GM18511 (cell line): ENCODE data around the gene PGAP1.
"Not testable (repeated sequence)": the region's sequence is repeated elsewhere in the genome, so short reads cannot be mapped to it uniquely, and the experiment has no call there.

Experiments used
- ATAC-seq: cut with Tn5 transposase; IDR thresholded peaks from one replicate; pipeline ENCODE4 v1.9.1; 2021; ENCODE audit warnings: mild to moderate bottlenecking, moderate library complexity; ENCODE audit not compliant: unreplicated experiment

The PGAP1 gene

GRCh38 chr2:196951973-196952372 is 25.5 kb upstream of the PGAP1 start:
- ATAC-seq, result no peak

- ATAC-seq, result no peak
These were observed 22.6 kb upstream of the PGAP1 start for GRCh38 chr2:196949116-196949515.

- ATAC-seq, result peak; percentile 99
These were observed 18.1 kb upstream of the PGAP1 start for GRCh38 chr2:196944570-196944969.

GRCh38 chr2:196941398-196942078 is 15.0 kb upstream of the PGAP1 start:
- ATAC-seq, result no peak

GRCh38 chr2:196939371-196939770 is 12.9 kb upstream of the PGAP1 start:
- ATAC-seq, result no peak

- ATAC-seq, result no peak
These were observed 8.9 kb upstream of the PGAP1 start for GRCh38 chr2:196935432-196935831.

GRCh38 chr2:196934672-196935071 is 8.2 kb upstream of the PGAP1 start:
- no peak for ATAC-seq

- ATAC-seq, result no peak
These were observed 5.0 kb upstream of the PGAP1 start for GRCh38 chr2:196931555-196931954.

- ATAC-seq, result no peak
These were observed 1.1 kb upstream of the PGAP1 start for GRCh38 chr2:196927376-196928225.

GRCh38 chr2:196925768-196926561 is 542 bp downstream of the PGAP1 start:
- peak; percentile 41 for ATAC-seq

- ATAC-seq, result no peak
These were observed 1.3 kb downstream of the PGAP1 start for GRCh38 chr2:196925051-196925767.

GRCh38 chr2:196924051-196924450 is 2.5 kb downstream of the PGAP1 start:
- no peak for ATAC-seq

- no peak for ATAC-seq
These were observed 7.6 kb downstream of the PGAP1 start for GRCh38 chr2:196918927-196919326.

- no peak for ATAC-seq
These were observed 8.7 kb downstream of the PGAP1 start for GRCh38 chr2:196917802-196918201.

- ATAC-seq, result peak; percentile 48
These were observed 10.9 kb downstream of the PGAP1 start for GRCh38 chr2:196915507-196916189.

GRCh38 chr2:196914867-196915460 is 11.5 kb downstream of the PGAP1 start:
- ATAC-seq, result peak; percentile 96

GRCh38 chr2:196913691-196914090 is 12.8 kb downstream of the PGAP1 start:
- no peak for ATAC-seq

- not testable (repeated sequence) for ATAC-seq
These were observed 21.1 kb downstream of the PGAP1 start for GRCh38 chr2:196905365-196905764.

- ATAC-seq, result no peak
These were observed 23.7 kb downstream of the PGAP1 start for GRCh38 chr2:196902828-196903227.

- ATAC-seq, result no peak
These were observed 25.7 kb downstream of the PGAP1 start for GRCh38 chr2:196900843-196901242.
